ENCODE measurements around the gene HMG20A. TPM values are rescaled to one million over a fixed set of nuclear protein-coding genes. Genes with fewer than 3 reads are reported as not detected.

Gene HMG20A
- total RNA-seq, 2 donors from 2014 or later: 15.9 to 51.4 TPM

- TF ChIP-seq CTCF (IDR thresholded peaks at IDR 0.05) (no peak), POLR2A (IDR thresholded peaks at IDR 0.05) (no peak), POLR2AphosphoS5 (IDR thresholded peaks at IDR 0.05) (no peak)
- H3K9me3 ChIP-seq: no peaks in the 10 kb centered on the region
- intact Hi-C loops (cut with DNase I): no loop called here
- H3K27me3 ChIP-seq (replicated peaks; ENCODE audit: insufficient read depth): peaks cover 2% of the 10 kb centered on the region
- H3K4me1 ChIP-seq (replicated peaks): no peaks in the 10 kb centered on the region
- no peak for DNase-seq (ENCODE audit: low spot score)
- H3K27ac ChIP-seq: no peak overlapping the region
- H3K4me3 ChIP-seq: no peak overlapping the region
- no peaks in the 10 kb centered on the region for H3K36me3 ChIP-seq
- WGBS: 81% methylated on average over 7 of the region's 7 CpGs
These were observed 112.2 kb downstream of the HMG20A start for GRCh38 chr15:77532846-77533245.

- H3K9me3 ChIP-seq: no peaks in the 10 kb centered on the region
- TF ChIP-seq POLR2A (IDR thresholded peaks at IDR 0.05) (no peak), POLR2AphosphoS5 (IDR thresholded peaks at IDR 0.05) (no peak), CTCF (IDR thresholded peaks at IDR 0.05) (no peak)
- intact Hi-C loops (cut with DNase I): no loop called here
- no peaks in the 10 kb centered on the region for H3K4me1 ChIP-seq (replicated peaks)
- 32% methylated on average over 13 of the region's 13 CpGs for WGBS
- DNase-seq (ENCODE audit: low spot score): no peak
- H3K36me3 ChIP-seq: no peaks in the 10 kb centered on the region
- H3K27me3 ChIP-seq (replicated peaks; ENCODE audit: insufficient read depth): peaks cover 2% of the 10 kb centered on the region
- H3K27ac ChIP-seq: no peak overlapping the region
- no peak overlapping the region for H3K4me3 ChIP-seq
These were observed 113.1 kb downstream of the HMG20A start for GRCh38 chr15:77533578-77534430.

Other genes starting within 250 kb of the HMG20A start
- gene PEAK1, start 784 bp upstream of the HMG20A start, total RNA-seq: 100 to 1,000 TPM in 1 of 2 donors, 10 to 100 TPM in 1; 11.3 to 108 TPM
- 10 to 100 TPM in 1 of 2 donors, 1 to 10 TPM in 1; 2.9 to 10.2 TPM for gene LINGO1, start 212.0 kb downstream of the HMG20A start, total RNA-seq

All from prostate gland (tissue), 2 donors.